Liver (tissue), 9 donors: ENCODE measurements around the gene CDH9. TPM values are rescaled to one million over a fixed set of nuclear protein-coding genes. Genes with fewer than 3 reads are reported as not detected.

ENCODE experiments used
- DNase-seq: peaks from one replicate; pipeline ENCODE4 v3.0.0-alpha.2; 2017; ENCODE audit warnings: low spot score
- H3K27ac ChIP-seq, 2 donors: one replicate each; pipeline ENCODE4 v1.7.0; 2013; ENCODE audit warnings: inconsistent platforms in 2 of 2, low read length in 2 of 2, control low read depth in 1 of 2, low read depth in 1 of 2, mild to moderate bottlenecking in 1 of 2
- H3K27me3 ChIP-seq, 4 donors: one replicate each; pipeline versions ENCODE4 v1.6.1 to v1.7.0; 2013; ENCODE audit warnings: low read length in 3 of 4, inconsistent platforms in 1 of 4, mild to moderate bottlenecking in 1 of 4, moderate library complexity in 1 of 4; ENCODE audit not compliant: control insufficient read depth in 4 of 4, insufficient read depth in 4 of 4
- H3K36me3 ChIP-seq, 4 donors: one replicate each; pipeline versions ENCODE4 v1.6.1 to v1.7.0; 2013; ENCODE audit warnings: low read length in 3 of 4, mild to moderate bottlenecking in 3 of 4, low read depth in 1 of 4, moderate library complexity in 1 of 4; ENCODE audit not compliant: control insufficient read depth in 4 of 4, insufficient read depth in 3 of 4
- H3K4me1 ChIP-seq, 4 donors: one replicate each; pipeline versions ENCODE4 v1.6.1 to v1.7.0; 2013; ENCODE audit warnings: low read length in 3 of 4, mild to moderate bottlenecking in 3 of 4, moderate library complexity in 1 of 4; ENCODE audit not compliant: control insufficient read depth in 4 of 4, insufficient read depth in 4 of 4
- H3K4me3 ChIP-seq, 3 donors: one replicate each; pipeline versions ENCODE4 v1.6.1 to v1.7.0; 2013; ENCODE audit warnings: low read length in 3 of 3, control low read depth in 1 of 3, low read depth in 1 of 3, mild to moderate bottlenecking in 1 of 3
- H3K9ac ChIP-seq, 2 donors: one replicate each; pipeline ENCODE4 v1.7.0; 2013; ENCODE audit warnings: low read length in 2 of 2, mild to moderate bottlenecking in 2 of 2, moderate library complexity in 2 of 2, control low read depth in 1 of 2, low read depth in 1 of 2
- H3K9me3 ChIP-seq, 4 donors: one replicate each; pipeline versions ENCODE4 v1.6.1 to v1.7.0; 2013; ENCODE audit warnings: low read length in 3 of 4; ENCODE audit not compliant: control insufficient read depth in 4 of 4
- ATF3 ChIP-seq: IDR thresholded peaks from 2 replicates; pipeline ENCODE4 v1.6.1; 2016; ENCODE audit warnings: antibody characterized with exemption
- EGR1 ChIP-seq, 2 donors: IDR thresholded peaks; 2 replicates each; pipeline ENCODE4 v1.6.1; 2016 to 2018; ENCODE audit warnings: antibody characterized with exemption in 2 of 2, low read depth in 2 of 2
- FOXA1 ChIP-seq: IDR thresholded peaks from 2 replicates; pipeline ENCODE4 v1.6.1; 2016; ENCODE audit warnings: antibody characterized with exemption
- FOXA2 ChIP-seq: IDR thresholded peaks from 2 replicates; pipeline ENCODE4 v1.6.1; 2016; ENCODE audit warnings: antibody characterized with exemption
- GABPA ChIP-seq, 2 donors: IDR thresholded peaks in 1 of 2; conservative IDR thresholded peaks in 1 of 2; 2 replicates each; pipeline ENCODE4 v1.6.1; 2016; ENCODE audit warnings: antibody characterized with exemption in 2 of 2, mild to moderate bottlenecking in 1 of 2, moderate library complexity in 1 of 2
- HNF4A ChIP-seq, 2 donors: conservative IDR thresholded peaks; 2 replicates each; pipeline ENCODE4 v1.6.1; 2016; ENCODE audit warnings: antibody characterized with exemption in 2 of 2, mild to moderate bottlenecking in 2 of 2
- HNF4G ChIP-seq: IDR thresholded peaks from 2 replicates; pipeline ENCODE4 v1.6.1; 2016; ENCODE audit warnings: antibody characterized with exemption
- JUND ChIP-seq, 2 donors: IDR thresholded peaks; 2 replicates each; pipeline ENCODE4 v1.6.1; 2016; ENCODE audit warnings: antibody characterized with exemption in 2 of 2
- NR2F2 ChIP-seq: IDR thresholded peaks from 2 replicates; pipeline ENCODE4 v1.6.1; 2016; ENCODE audit warnings: antibody characterized with exemption
- RAD21 ChIP-seq, 2 donors: IDR thresholded peaks; 2 replicates each; pipeline ENCODE4 v1.6.1; 2016; ENCODE audit warnings: antibody characterized with exemption in 2 of 2, mild to moderate bottlenecking in 2 of 2
- REST ChIP-seq: IDR thresholded peaks from 2 replicates; pipeline ENCODE4 v1.6.1; 2016; ENCODE audit warnings: antibody characterized with exemption, mild to moderate bottlenecking
- RXRA ChIP-seq, 2 donors: IDR thresholded peaks; 2 replicates each; pipeline ENCODE4 v1.6.1; 2017 to 2018; ENCODE audit warnings: antibody characterized with exemption in 2 of 2, mild to moderate bottlenecking in 1 of 2
- SP1 ChIP-seq: IDR thresholded peaks from 2 replicates; pipeline ENCODE4 v1.6.1; 2018; ENCODE audit warnings: antibody characterized with exemption, mild to moderate bottlenecking
- TAF1 ChIP-seq: conservative IDR thresholded peaks from 2 replicates; pipeline ENCODE4 v1.6.1; 2016; ENCODE audit warnings: antibody characterized with exemption, mild to moderate bottlenecking
- YY1 ChIP-seq: IDR thresholded peaks from 2 replicates; pipeline ENCODE4 v1.6.1; 2016; ENCODE audit warnings: antibody characterized with exemption, mild to moderate bottlenecking
- WGBS: extraction: QIAGEN DNeasy Blood & Tissue Kit; methylation state at CpG from one replicate; pipeline ENCODE4 v1.1.7; 2013; 5-methylcytosine and 5-hydroxymethylcytosine counted together
- polyA plus RNA-seq, 2 donors: library from polyadenylated mRNA; stranded (reverse) in 1 of 2; unstranded in 1 of 2; fragments of 200-250 nt in 1 of 2; fragments of >200 nt in 1 of 2; fragmentation: Nextera tagmentation in 1 of 2; extraction: Ambion mirVana in 1 of 2; gene quantifications; one replicate each; pipeline versions ENCODE4 v1.2.1 to v1.2.3, GENCODE V29; 2013 to 2015
- total RNA-seq, 2 donors: library from RNA; depleted of rRNA; stranded (reverse); fragments of >200 nt; gene quantifications; one replicate each; pipeline ENCODE4 v1.2.3, GENCODE V29; 2014
- TF ChIP-seq, protein P1 (sequence below): IDR thresholded peaks from 2 replicates; pipeline ENCODE4 v1.6.1; 2016; ENCODE audit warnings: antibody characterized with exemption
- TF ChIP-seq, protein P2 (sequence below): IDR thresholded peaks from 2 replicates; pipeline ENCODE4 v1.6.1; 2016; ENCODE audit warnings: antibody characterized with exemption
- TF ChIP-seq, protein P3 (sequence below): fragments of 150-350 bp; IDR thresholded peaks from 2 replicates; pipeline ENCODE4 v1.5.1; 2017; ENCODE audit warnings: improper control_type of control experiment, low read depth, low read length; ENCODE audit not compliant: missing input control
- donor health status: healthy.
- donor health status: healthy.
- donor health status: healthy.
- donor health status: healthy.
- donor health status: healthy.

The CDH9 gene
- total and polyA plus RNA-seq, 4 donors = not detected

DNA sequence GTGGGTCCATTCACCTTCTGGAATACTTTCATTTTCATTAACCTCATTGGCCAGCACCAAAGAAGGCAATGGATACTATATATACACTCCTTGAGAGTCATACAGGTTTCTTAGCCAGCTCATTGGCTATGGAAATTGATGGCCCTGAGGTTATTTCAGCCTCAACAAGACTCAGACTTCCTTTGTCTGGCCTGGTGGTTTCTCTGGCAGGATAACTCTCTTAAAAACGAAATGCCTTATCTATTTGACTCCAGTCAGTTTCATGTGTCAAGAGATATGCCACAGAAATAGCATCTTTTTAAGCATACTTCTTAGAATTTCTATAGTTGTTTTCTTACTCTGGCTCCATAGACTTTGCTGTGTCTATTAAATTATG lies 28.9 kb downstream of the CDH9 start:
- no peaks in the 10 kb centered on the region for H3K27me3 ChIP-seq
- no peak overlapping the region for H3K4me3 ChIP-seq
- DNase-seq = no peak
- TF ChIP-seq FOXA2 = no peak
- H3K9me3 ChIP-seq = no peaks in the 10 kb centered on the region
- 35% methylated on average over 1 of the region's 1 CpG for WGBS
- no peak overlapping the region for H3K27ac ChIP-seq
- H3K4me1 ChIP-seq = no peaks in the 10 kb centered on the region
- H3K36me3 ChIP-seq = no peaks in the 10 kb centered on the region
- no peak overlapping the region for H3K9ac ChIP-seq

DNA sequence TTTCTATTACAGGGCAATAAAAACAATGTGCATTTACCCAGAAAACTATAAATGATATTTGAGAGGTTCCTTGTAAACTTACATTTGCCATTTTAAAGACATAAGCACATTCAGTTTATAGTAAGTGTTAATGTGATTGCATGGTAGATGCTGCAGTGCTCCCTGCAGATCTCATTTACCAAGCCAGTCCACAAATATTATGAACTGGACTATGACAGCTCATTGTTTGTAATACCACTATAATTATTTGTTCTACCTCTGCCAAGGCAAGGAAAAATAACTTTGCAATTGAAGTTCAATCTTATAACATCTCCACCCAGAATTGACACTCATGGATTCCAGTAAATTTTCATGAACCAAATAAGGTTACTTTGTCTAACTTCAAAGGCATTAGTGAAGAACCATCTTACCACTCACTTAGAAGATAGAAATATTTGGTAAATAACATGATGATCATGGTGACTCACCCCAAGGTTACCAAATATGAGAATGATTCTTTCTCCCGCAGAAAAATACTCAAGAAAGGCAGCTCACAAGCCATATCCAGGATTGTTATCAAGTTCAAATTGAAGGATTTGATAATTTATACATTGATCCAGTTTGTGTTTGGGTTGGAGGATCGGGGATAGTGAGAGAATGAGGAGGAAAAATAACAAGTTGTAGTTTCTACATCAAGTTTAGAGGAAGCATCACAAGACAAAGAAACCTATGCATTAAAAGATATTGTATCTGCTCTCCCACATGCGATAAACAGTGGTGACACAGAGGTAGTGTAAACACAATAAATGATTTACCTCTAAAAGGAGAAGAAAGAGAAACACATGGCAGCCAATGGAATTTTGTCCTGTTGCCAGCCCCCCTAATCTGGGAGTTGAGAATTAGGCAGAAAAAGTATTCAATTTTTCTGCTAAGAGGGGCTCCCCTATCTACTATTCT lies 29.5 kb downstream of the CDH9 start:
- 87% methylated on average over 3 of the region's 3 CpGs for whole genome bisulfite sequencing

More for the DNA sequence above, 29.5 kb downstream of the CDH9 start:
- Histone ChIP-seq H3K4me3 (no peak overlapping the region), H3K27me3 (no peaks in the 10 kb centered on the region), H3K9me3 (no peaks in the 10 kb centered on the region), H3K9ac (no peak overlapping the region), H3K27ac (no peak overlapping the region), H3K4me1 (no peaks in the 10 kb centered on the region), H3K36me3 (no peaks in the 10 kb centered on the region)
- TF ChIP-seq HNF4G (no peak), FOXA2 (no peak), REST (no peak), RAD21 (IDR thresholded peaks at IDR 0.05) (no peak), JUND (IDR thresholded peaks at IDR 0.05) (no peak), SP1 (no peak), YY1 (no peak), GABPA (IDR thresholded peaks at IDR 0.05 in 1 of 2, conservative IDR thresholded peaks at IDR 0.05 in 1 of 2) (no peak), RXRA (IDR thresholded peaks at IDR 0.05) (no peak), FOXA1 (no peak), NR2F2 (no peak), TAF1 (no peak), ATF3 (no peak), HNF4A (conservative IDR thresholded peaks at IDR 0.05) (no peak), EGR1 (IDR thresholded peaks at IDR 0.05; ENCODE audit: low read depth in 2 of 2) (no peak)
- TF ChIP-seq, protein P1, sequence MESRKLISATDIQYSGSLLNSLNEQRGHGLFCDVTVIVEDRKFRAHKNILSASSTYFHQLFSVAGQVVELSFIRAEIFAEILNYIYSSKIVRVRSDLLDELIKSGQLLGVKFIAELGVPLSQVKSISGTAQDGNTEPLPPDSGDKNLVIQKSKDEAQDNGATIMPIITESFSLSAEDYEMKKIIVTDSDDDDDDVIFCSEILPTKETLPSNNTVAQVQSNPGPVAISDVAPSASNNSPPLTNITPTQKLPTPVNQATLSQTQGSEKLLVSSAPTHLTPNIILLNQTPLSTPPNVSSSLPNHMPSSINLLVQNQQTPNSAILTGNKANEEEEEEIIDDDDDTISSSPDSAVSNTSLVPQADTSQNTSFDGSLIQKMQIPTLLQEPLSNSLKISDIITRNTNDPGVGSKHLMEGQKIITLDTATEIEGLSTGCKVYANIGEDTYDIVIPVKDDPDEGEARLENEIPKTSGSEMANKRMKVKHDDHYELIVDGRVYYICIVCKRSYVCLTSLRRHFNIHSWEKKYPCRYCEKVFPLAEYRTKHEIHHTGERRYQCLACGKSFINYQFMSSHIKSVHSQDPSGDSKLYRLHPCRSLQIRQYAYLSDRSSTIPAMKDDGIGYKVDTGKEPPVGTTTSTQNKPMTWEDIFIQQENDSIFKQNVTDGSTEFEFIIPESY = no peak
- TF ChIP-seq, protein P2, sequence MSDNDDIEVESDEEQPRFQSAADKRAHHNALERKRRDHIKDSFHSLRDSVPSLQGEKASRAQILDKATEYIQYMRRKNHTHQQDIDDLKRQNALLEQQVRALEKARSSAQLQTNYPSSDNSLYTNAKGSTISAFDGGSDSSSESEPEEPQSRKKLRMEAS = no peak
- TF ChIP-seq, protein P3, sequence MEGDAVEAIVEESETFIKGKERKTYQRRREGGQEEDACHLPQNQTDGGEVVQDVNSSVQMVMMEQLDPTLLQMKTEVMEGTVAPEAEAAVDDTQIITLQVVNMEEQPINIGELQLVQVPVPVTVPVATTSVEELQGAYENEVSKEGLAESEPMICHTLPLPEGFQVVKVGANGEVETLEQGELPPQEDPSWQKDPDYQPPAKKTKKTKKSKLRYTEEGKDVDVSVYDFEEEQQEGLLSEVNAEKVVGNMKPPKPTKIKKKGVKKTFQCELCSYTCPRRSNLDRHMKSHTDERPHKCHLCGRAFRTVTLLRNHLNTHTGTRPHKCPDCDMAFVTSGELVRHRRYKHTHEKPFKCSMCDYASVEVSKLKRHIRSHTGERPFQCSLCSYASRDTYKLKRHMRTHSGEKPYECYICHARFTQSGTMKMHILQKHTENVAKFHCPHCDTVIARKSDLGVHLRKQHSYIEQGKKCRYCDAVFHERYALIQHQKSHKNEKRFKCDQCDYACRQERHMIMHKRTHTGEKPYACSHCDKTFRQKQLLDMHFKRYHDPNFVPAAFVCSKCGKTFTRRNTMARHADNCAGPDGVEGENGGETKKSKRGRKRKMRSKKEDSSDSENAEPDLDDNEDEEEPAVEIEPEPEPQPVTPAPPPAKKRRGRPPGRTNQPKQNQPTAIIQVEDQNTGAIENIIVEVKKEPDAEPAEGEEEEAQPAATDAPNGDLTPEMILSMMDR = no peak
- DNase-seq = no peak
